H9 (cell line): ENCODE results near the gene FBXL13. TPM values are rescaled to one million over a fixed set of nuclear protein-coding genes. Genes with fewer than 3 reads are reported as not detected.

Experiments used
- DNase-seq: peaks from one replicate; pipeline ENCODE4 v3.0.0-alpha.2; 2017
- H2AFZ ChIP-seq: one replicate; pipeline ENCODE4 v1.6.1; 2013; ENCODE audit warnings: mild to moderate bottlenecking, low read length, control low read depth, moderate library complexity
- H2AK5ac ChIP-seq: 2 replicates; pipeline ENCODE4 v1.6.1; 2013; ENCODE audit warnings: low read length, control low read depth, mixed read lengths; ENCODE audit not compliant: insufficient read length
- H2BK120ac ChIP-seq: one replicate; pipeline ENCODE4 v1.6.1; 2013; ENCODE audit warnings: low read depth, mild to moderate bottlenecking, low read length, control low read depth, inconsistent platforms; ENCODE audit not compliant: poor library complexity, severe bottlenecking
- H2BK12ac ChIP-seq: 2 replicates; pipeline ENCODE4 v1.6.1; 2013; ENCODE audit warnings: low read length, control low read depth, mixed read lengths, low read depth; ENCODE audit not compliant: insufficient read length
- H2BK15ac ChIP-seq: 2 replicates; pipeline ENCODE4 v1.6.1; 2013; ENCODE audit warnings: low read depth, low read length, control low read depth
- H2BK20ac ChIP-seq: one replicate; pipeline ENCODE4 v1.6.1; 2013; ENCODE audit warnings: low read depth, mild to moderate bottlenecking, low read length, control low read depth, inconsistent platforms; ENCODE audit not compliant: poor library complexity, severe bottlenecking
- H2BK5ac ChIP-seq: 2 replicates; pipeline ENCODE4 v1.6.1; 2013; ENCODE audit warnings: low read length, control low read depth, mixed read lengths; ENCODE audit not compliant: insufficient read length
- H3K14ac ChIP-seq: 2 replicates; pipeline ENCODE4 v1.6.1; 2013; ENCODE audit warnings: low read length, control low read depth; ENCODE audit not compliant: insufficient read depth
- H3K18ac ChIP-seq: 2 replicates; pipeline ENCODE4 v1.6.1; 2013; ENCODE audit warnings: low read depth, mild to moderate bottlenecking, mixed read lengths, low read length, control low read depth; ENCODE audit not compliant: insufficient read length
- H3K23ac ChIP-seq: 2 replicates; pipeline ENCODE4 v1.6.1; 2013; ENCODE audit warnings: low read length, control low read depth, mixed read lengths, low read depth; ENCODE audit not compliant: insufficient read length
- H3K23me2 ChIP-seq: 2 replicates; pipeline ENCODE4 v1.6.1; 2013; ENCODE audit warnings: low read depth, mild to moderate bottlenecking, mixed read lengths, low read length, control low read depth; ENCODE audit not compliant: insufficient read length, poor library complexity, severe bottlenecking
- H3K27ac ChIP-seq: 2 replicates; pipeline ENCODE4 v1.5.1; 2013; ENCODE audit warnings: low read length, control low read depth, mixed read lengths, low read depth; ENCODE audit not compliant: insufficient read length
- H3K27me3 ChIP-seq: 2 replicates; pipeline ENCODE4 v1.6.1; 2013; ENCODE audit warnings: low read length, control low read depth, inconsistent platforms; ENCODE audit not compliant: insufficient read depth
- H3K4ac ChIP-seq: 2 replicates; pipeline ENCODE4 v1.6.1; 2013; ENCODE audit warnings: low read depth, mild to moderate bottlenecking, control low read depth, inconsistent platforms, low read length, moderate library complexity
- H3K4me1 ChIP-seq: 2 replicates; pipeline ENCODE4 v1.6.1; 2013; ENCODE audit warnings: low read length, control low read depth, inconsistent platforms; ENCODE audit not compliant: insufficient read depth
- H3K4me2 ChIP-seq: 2 replicates; pipeline ENCODE4 v1.6.1; 2013; ENCODE audit warnings: low read length, control low read depth, mixed read lengths; ENCODE audit not compliant: insufficient read length, insufficient read depth
- H3K56ac ChIP-seq: 2 replicates; pipeline ENCODE4 v1.6.1; 2013; ENCODE audit warnings: low read depth, mild to moderate bottlenecking, mixed read lengths, low read length, control low read depth; ENCODE audit not compliant: insufficient read length
- H3K79me1 ChIP-seq: 2 replicates; pipeline ENCODE4 v1.6.1; 2013; ENCODE audit warnings: low read depth, mild to moderate bottlenecking, moderate library complexity, low read length, control low read depth, inconsistent platforms; ENCODE audit not compliant: insufficient read depth, poor library complexity, severe bottlenecking
- H3K79me2 ChIP-seq: 2 replicates; pipeline ENCODE4 v1.6.1; 2013; ENCODE audit warnings: low read length, control low read depth, inconsistent platforms; ENCODE audit not compliant: insufficient read depth
- H3K9ac ChIP-seq: 2 replicates; pipeline ENCODE4 v1.6.1; 2013; ENCODE audit warnings: low read length, control low read depth, mixed read lengths; ENCODE audit not compliant: insufficient read length; ENCODE audit errors: extremely low read depth
- H3K9me3 ChIP-seq: one replicate; pipeline ENCODE4 v1.6.1; 2013; ENCODE audit warnings: low read depth, low read length, inconsistent platforms; ENCODE audit not compliant: control insufficient read depth
- H3T11ph ChIP-seq: one replicate; pipeline ENCODE4 v1.6.1; 2013; ENCODE audit warnings: mild to moderate bottlenecking, low read length, control low read depth, inconsistent platforms
- H4K20me1 ChIP-seq: one replicate; pipeline ENCODE4 v1.6.1; 2013; ENCODE audit not compliant: control insufficient read depth, insufficient read length, insufficient read depth
- H4K5ac ChIP-seq: 2 replicates; pipeline ENCODE4 v1.6.1; 2013; ENCODE audit warnings: low read depth, mild to moderate bottlenecking, mixed read lengths, low read length, control low read depth; ENCODE audit not compliant: insufficient read length
- H4K8ac ChIP-seq: replicated peaks from 2 replicates; pipeline ENCODE4 v1.6.1; 2013; ENCODE audit warnings: low read length, control low read depth, mixed read lengths, low read depth; ENCODE audit not compliant: insufficient read length
- H4K91ac ChIP-seq: 2 replicates; pipeline ENCODE4 v1.6.1; 2013; ENCODE audit warnings: low read depth, mild to moderate bottlenecking, moderate library complexity, mixed read lengths, low read length, control low read depth; ENCODE audit not compliant: insufficient read length
- H3K27ac Mint-ChIP-seq, 3 experiments: 2 replicates in 2 of 3; 3 replicates in 1 of 3; pipeline ENCODE4 v1.8.0; 2020 to 2021; ENCODE audit warnings: mixed read lengths in 3 of 3, mild to moderate bottlenecking in 1 of 3, moderate library complexity in 1 of 3
- H3K27me3 Mint-ChIP-seq: 2 replicates; pipeline ENCODE4 v1.8.0; 2021; ENCODE audit warnings: low read depth, mild to moderate bottlenecking, moderate library complexity, mixed read lengths
- H3K36me3 Mint-ChIP-seq, 3 experiments: 2 replicates in 2 of 3; 3 replicates in 1 of 3; pipeline ENCODE4 v1.8.0; 2020 to 2021; ENCODE audit warnings: low read depth in 3 of 3, mixed read lengths in 3 of 3; ENCODE audit not compliant: insufficient read depth in 1 of 3
- H3K4me1 Mint-ChIP-seq, 2 experiments: 2 replicates each; pipeline ENCODE4 v1.8.0; 2020; ENCODE audit warnings: mixed read lengths in 2 of 2
- H3K4me3 Mint-ChIP-seq, 2 experiments: 2 replicates in 1 of 2; 3 replicates in 1 of 2; pipeline ENCODE4 v1.8.0; 2020 to 2021; ENCODE audit warnings: mild to moderate bottlenecking in 2 of 2, mixed read lengths in 2 of 2, moderate library complexity in 1 of 2
- H3K9me3 Mint-ChIP-seq, 2 experiments: 2 replicates in 1 of 2; 3 replicates in 1 of 2; pipeline ENCODE4 v1.8.0; 2020; ENCODE audit warnings: mild to moderate bottlenecking in 2 of 2, mixed read lengths in 2 of 2, moderate library complexity in 1 of 2
- CTCF ChIP-seq: fragments of 200-600 bp; sonication (generic); conservative IDR thresholded peaks from 3 replicates; pipeline ENCODE4 v1.8.0; 2021; ENCODE audit warnings: antibody characterized with exemption, mild to moderate bottlenecking
- WGBS: extraction: QIAGEN DNeasy Blood & Tissue Kit; methylation state at CpG from one replicate; pipeline ENCODE4 v1.1.7; 2013; ENCODE audit warnings: missing lambda C conversion rate, low lambda C conversion rate, mixed read lengths; ENCODE audit not compliant: insufficient read length; ENCODE audit errors: extremely low coverage; 5-methylcytosine and 5-hydroxymethylcytosine counted together
- total RNA-seq: library from RNA; stranded (reverse); gene quantifications from 2 replicates; pipeline ENCODE4 v1.2.1, GENCODE V29; 2021

Gene FBXL13
- total RNA-seq, 1 experiment from 2014 or later: 4.4 TPM

- Histone ChIP-seq H3K56ac (no peak overlapping the region), H3K23ac (no peak overlapping the region), H3T11ph (no peak overlapping the region), H3K9me3 (no peaks in the 10 kb centered on the region), H3K9ac (no peak overlapping the region), H4K8ac (no peak overlapping the region), H2AFZ (no peak overlapping the region), H4K91ac (no peak overlapping the region), H4K5ac (no peak overlapping the region), H3K79me2 (no peaks in the 10 kb centered on the region), H2BK20ac (no peak overlapping the region), H2BK5ac (no peak overlapping the region), H2BK120ac (no peak overlapping the region), H3K27ac (no peak overlapping the region), H3K27me3 (no peaks in the 10 kb centered on the region), H2BK12ac (no peak overlapping the region), H3K4me1 (no peaks in the 10 kb centered on the region; the same call in 1 of the 2 replicates), H3K4me2 (no peak overlapping the region), H3K23me2 (no peaks in the 10 kb centered on the region), H2AK5ac (no peak overlapping the region), H3K4ac (no peak overlapping the region), H2BK15ac (no peak overlapping the region), H3K79me1 (no peaks in the 10 kb centered on the region), H3K18ac (no peak overlapping the region), H3K14ac (no peak overlapping the region), H4K20me1 (no peaks in the 10 kb centered on the region)
- WGBS: no CpG with 5 or more reads among the region's 5 CpGs
- H3K4me3 Mint-ChIP-seq: no peak overlapping the region
- no peaks in the 10 kb centered on the region for H3K9me3 Mint-ChIP-seq
- H3K27me3 Mint-ChIP-seq: no peaks in the 10 kb centered on the region
- H3K36me3 Mint-ChIP-seq: peaks cover 0 to 8% (median 0%) of the 10 kb centered on the region in 3 experiments; a peak in 2 of 7 replicates
- peak overlapping the region in 1 of 3 experiments; percentile 10; a peak in 1 of 7 replicates for H3K27ac Mint-ChIP-seq
- DNase-seq: no peak
- TF ChIP-seq CTCF: no peak
- peaks cover 27 to 29% of the 10 kb centered on the region in 2 experiments for H3K4me1 Mint-ChIP-seq
Observed at GRCh38 chr7:102925976-102926782, 148.4 kb downstream of the FBXL13 start.
